H9 (cell line): ENCODE data around the gene ITPR2. TPM values are rescaled to one million over a fixed set of nuclear protein-coding genes. Genes with fewer than 3 reads are reported as not detected.

Experiments
- DNase-seq: peaks from one replicate; pipeline ENCODE4 v3.0.0-alpha.2; 2017
- H2AFZ ChIP-seq: one replicate; pipeline ENCODE4 v1.6.1; 2013; ENCODE audit warnings: mild to moderate bottlenecking, low read length, control low read depth, moderate library complexity
- H2AK5ac ChIP-seq: 2 replicates; pipeline ENCODE4 v1.6.1; 2013; ENCODE audit warnings: low read length, control low read depth, mixed read lengths; ENCODE audit not compliant: insufficient read length
- H2BK120ac ChIP-seq: one replicate; pipeline ENCODE4 v1.6.1; 2013; ENCODE audit warnings: low read depth, mild to moderate bottlenecking, low read length, control low read depth, inconsistent platforms; ENCODE audit not compliant: poor library complexity, severe bottlenecking
- H2BK12ac ChIP-seq: 2 replicates; pipeline ENCODE4 v1.6.1; 2013; ENCODE audit warnings: low read length, control low read depth, mixed read lengths, low read depth; ENCODE audit not compliant: insufficient read length
- H2BK15ac ChIP-seq: 2 replicates; pipeline ENCODE4 v1.6.1; 2013; ENCODE audit warnings: low read depth, low read length, control low read depth
- H2BK20ac ChIP-seq: one replicate; pipeline ENCODE4 v1.6.1; 2013; ENCODE audit warnings: low read depth, mild to moderate bottlenecking, low read length, control low read depth, inconsistent platforms; ENCODE audit not compliant: poor library complexity, severe bottlenecking
- H2BK5ac ChIP-seq: 2 replicates; pipeline ENCODE4 v1.6.1; 2013; ENCODE audit warnings: low read length, control low read depth, mixed read lengths; ENCODE audit not compliant: insufficient read length
- H3K14ac ChIP-seq: 2 replicates; pipeline ENCODE4 v1.6.1; 2013; ENCODE audit warnings: low read length, control low read depth; ENCODE audit not compliant: insufficient read depth
- H3K18ac ChIP-seq: 2 replicates; pipeline ENCODE4 v1.6.1; 2013; ENCODE audit warnings: low read depth, mild to moderate bottlenecking, mixed read lengths, low read length, control low read depth; ENCODE audit not compliant: insufficient read length
- H3K23ac ChIP-seq: 2 replicates; pipeline ENCODE4 v1.6.1; 2013; ENCODE audit warnings: low read length, control low read depth, mixed read lengths, low read depth; ENCODE audit not compliant: insufficient read length
- H3K23me2 ChIP-seq: 2 replicates; pipeline ENCODE4 v1.6.1; 2013; ENCODE audit warnings: low read depth, mild to moderate bottlenecking, mixed read lengths, low read length, control low read depth; ENCODE audit not compliant: insufficient read length, poor library complexity, severe bottlenecking
- H3K27ac ChIP-seq: 2 replicates; pipeline ENCODE4 v1.5.1; 2013; ENCODE audit warnings: low read length, control low read depth, mixed read lengths, low read depth; ENCODE audit not compliant: insufficient read length
- H3K27me3 ChIP-seq: 2 replicates; pipeline ENCODE4 v1.6.1; 2013; ENCODE audit warnings: low read length, control low read depth, inconsistent platforms; ENCODE audit not compliant: insufficient read depth
- H3K4ac ChIP-seq: 2 replicates; pipeline ENCODE4 v1.6.1; 2013; ENCODE audit warnings: low read depth, mild to moderate bottlenecking, control low read depth, inconsistent platforms, low read length, moderate library complexity
- H3K4me1 ChIP-seq: 2 replicates; pipeline ENCODE4 v1.6.1; 2013; ENCODE audit warnings: low read length, control low read depth, inconsistent platforms; ENCODE audit not compliant: insufficient read depth
- H3K4me2 ChIP-seq: 2 replicates; pipeline ENCODE4 v1.6.1; 2013; ENCODE audit warnings: low read length, control low read depth, mixed read lengths; ENCODE audit not compliant: insufficient read length, insufficient read depth
- H3K56ac ChIP-seq: 2 replicates; pipeline ENCODE4 v1.6.1; 2013; ENCODE audit warnings: low read depth, mild to moderate bottlenecking, mixed read lengths, low read length, control low read depth; ENCODE audit not compliant: insufficient read length
- H3K79me1 ChIP-seq: 2 replicates; pipeline ENCODE4 v1.6.1; 2013; ENCODE audit warnings: low read depth, mild to moderate bottlenecking, moderate library complexity, low read length, control low read depth, inconsistent platforms; ENCODE audit not compliant: insufficient read depth, poor library complexity, severe bottlenecking
- H3K79me2 ChIP-seq: 2 replicates; pipeline ENCODE4 v1.6.1; 2013; ENCODE audit warnings: low read length, control low read depth, inconsistent platforms; ENCODE audit not compliant: insufficient read depth
- H3K9ac ChIP-seq: 2 replicates; pipeline ENCODE4 v1.6.1; 2013; ENCODE audit warnings: low read length, control low read depth, mixed read lengths; ENCODE audit not compliant: insufficient read length; ENCODE audit errors: extremely low read depth
- H3K9me3 ChIP-seq: one replicate; pipeline ENCODE4 v1.6.1; 2013; ENCODE audit warnings: low read depth, low read length, inconsistent platforms; ENCODE audit not compliant: control insufficient read depth
- H3T11ph ChIP-seq: one replicate; pipeline ENCODE4 v1.6.1; 2013; ENCODE audit warnings: mild to moderate bottlenecking, low read length, control low read depth, inconsistent platforms
- H4K20me1 ChIP-seq: one replicate; pipeline ENCODE4 v1.6.1; 2013; ENCODE audit not compliant: control insufficient read depth, insufficient read length, insufficient read depth
- H4K5ac ChIP-seq: 2 replicates; pipeline ENCODE4 v1.6.1; 2013; ENCODE audit warnings: low read depth, mild to moderate bottlenecking, mixed read lengths, low read length, control low read depth; ENCODE audit not compliant: insufficient read length
- H4K8ac ChIP-seq: replicated peaks from 2 replicates; pipeline ENCODE4 v1.6.1; 2013; ENCODE audit warnings: low read length, control low read depth, mixed read lengths, low read depth; ENCODE audit not compliant: insufficient read length
- H4K91ac ChIP-seq: 2 replicates; pipeline ENCODE4 v1.6.1; 2013; ENCODE audit warnings: low read depth, mild to moderate bottlenecking, moderate library complexity, mixed read lengths, low read length, control low read depth; ENCODE audit not compliant: insufficient read length
- H3K27ac Mint-ChIP-seq, 3 experiments: 2 replicates in 2 of 3; 3 replicates in 1 of 3; pipeline ENCODE4 v1.8.0; 2020 to 2021; ENCODE audit warnings: mixed read lengths in 3 of 3, mild to moderate bottlenecking in 1 of 3, moderate library complexity in 1 of 3
- H3K27me3 Mint-ChIP-seq: 2 replicates; pipeline ENCODE4 v1.8.0; 2021; ENCODE audit warnings: low read depth, mild to moderate bottlenecking, moderate library complexity, mixed read lengths
- H3K36me3 Mint-ChIP-seq, 3 experiments: 2 replicates in 2 of 3; 3 replicates in 1 of 3; pipeline ENCODE4 v1.8.0; 2020 to 2021; ENCODE audit warnings: low read depth in 3 of 3, mixed read lengths in 3 of 3; ENCODE audit not compliant: insufficient read depth in 1 of 3
- H3K4me1 Mint-ChIP-seq, 2 experiments: 2 replicates each; pipeline ENCODE4 v1.8.0; 2020; ENCODE audit warnings: mixed read lengths in 2 of 2
- H3K4me3 Mint-ChIP-seq, 2 experiments: 2 replicates in 1 of 2; 3 replicates in 1 of 2; pipeline ENCODE4 v1.8.0; 2020 to 2021; ENCODE audit warnings: mild to moderate bottlenecking in 2 of 2, mixed read lengths in 2 of 2, moderate library complexity in 1 of 2
- H3K9me3 Mint-ChIP-seq, 2 experiments: 2 replicates in 1 of 2; 3 replicates in 1 of 2; pipeline ENCODE4 v1.8.0; 2020; ENCODE audit warnings: mild to moderate bottlenecking in 2 of 2, mixed read lengths in 2 of 2, moderate library complexity in 1 of 2
- CTCF ChIP-seq: fragments of 200-600 bp; sonication (generic); conservative IDR thresholded peaks from 3 replicates; pipeline ENCODE4 v1.8.0; 2021; ENCODE audit warnings: antibody characterized with exemption, mild to moderate bottlenecking
- WGBS: extraction: QIAGEN DNeasy Blood & Tissue Kit; methylation state at CpG from one replicate; pipeline ENCODE4 v1.1.7; 2013; ENCODE audit warnings: missing lambda C conversion rate, low lambda C conversion rate, mixed read lengths; ENCODE audit not compliant: insufficient read length; ENCODE audit errors: extremely low coverage; 5-methylcytosine and 5-hydroxymethylcytosine counted together
- total RNA-seq: library from RNA; stranded (reverse); gene quantifications from 2 replicates; pipeline ENCODE4 v1.2.1, GENCODE V29; 2021

Gene ITPR2
- total RNA-seq, 1 experiment from 2014 or later = 14.8 TPM

DNA sequence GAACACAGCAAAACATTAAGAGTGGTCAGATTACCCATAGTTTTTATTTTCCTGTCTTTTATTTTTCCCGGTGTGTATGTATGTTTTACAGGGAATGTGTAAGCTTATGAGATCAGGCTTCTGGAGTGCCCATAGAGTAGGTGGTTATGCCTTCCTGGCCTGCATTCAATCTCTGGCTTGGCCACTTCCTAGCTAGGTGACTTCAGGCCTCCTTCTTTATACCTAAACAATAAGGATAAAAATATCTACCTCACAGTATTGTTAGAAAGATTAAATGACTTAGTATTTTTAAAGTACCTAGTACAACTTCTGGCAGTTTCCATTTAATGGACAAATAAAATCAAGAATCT is 42.4 kb downstream of the ITPR2 start:
- Histone ChIP-seq H3K27me3 (no peaks in the 10 kb centered on the region), H2BK15ac (no peak overlapping the region), H3K23me2 (no peaks in the 10 kb centered on the region), H3K9ac (no peak overlapping the region), H2AK5ac (no peak overlapping the region), H3K23ac (no peak overlapping the region), H3K4ac (no peak overlapping the region), H4K20me1 (no peaks in the 10 kb centered on the region), H4K91ac (no peak overlapping the region), H3T11ph (no peak overlapping the region), H3K4me1 (no peaks in the 10 kb centered on the region; the same call in 1 of the 2 replicates), H3K14ac (no peak overlapping the region), H3K27ac (no peak overlapping the region), H3K56ac (no peak overlapping the region), H2BK12ac (no peak overlapping the region), H2BK120ac (no peak overlapping the region), H3K9me3 (no peaks in the 10 kb centered on the region), H3K79me1 (no peaks in the 10 kb centered on the region), H4K5ac (no peak overlapping the region), H4K8ac (no peak overlapping the region), H2AFZ (no peak overlapping the region), H3K79me2 (no peaks in the 10 kb centered on the region), H3K4me2 (no peak overlapping the region), H2BK5ac (no peak overlapping the region), H3K18ac (no peak overlapping the region), H2BK20ac (no peak overlapping the region)
- no peak for DNase-seq
- H3K27ac Mint-ChIP-seq = no peak overlapping the region
- peaks cover 0 to 5% of the 10 kb centered on the region in 2 experiments; a peak in 3 of 5 replicates for H3K9me3 Mint-ChIP-seq
- no peaks in the 10 kb centered on the region for H3K27me3 Mint-ChIP-seq
- H3K36me3 Mint-ChIP-seq = peaks cover 9 to 15% (median 12%) of the 10 kb centered on the region in 3 experiments; a peak in 6 of 7 replicates
- H3K4me3 Mint-ChIP-seq = no peak overlapping the region
- TF ChIP-seq CTCF = no peak
- peaks cover 0 to 9% of the 10 kb centered on the region in 2 experiments; a peak in 2 of 4 replicates for H3K4me1 Mint-ChIP-seq
- WGBS = no CpG with 5 or more reads among the region's 1 CpG
